CD4-positive, alpha-beta T cell (primary cell): Measurements from ENCODE around the gene GM2A. TPM values are rescaled to one million over a fixed set of nuclear protein-coding genes. Genes with fewer than 3 reads are reported as not detected.

ENCODE experiments used
- ATAC-seq: fragments of 200-7000 bp; cut with Tn5 transposase; one replicate; pipeline ENCODE4 v1.10.0; 2022; ENCODE audit warnings: mild to moderate bottlenecking; ENCODE audit not compliant: poor library complexity
- CTCF ChIA-PET: fragments of 350-600 bp; sonication (Branson Sonifier 250); formaldehyde crosslinking; loops from one replicate; lab custom pipeline; 2021; ENCODE audit warnings: antibody characterized with exemption, inconsistent platforms; lab: Charles Lee
- POLR2A ChIA-PET: fragments of 350-600 bp; sonication (Branson Sonifier 250); formaldehyde crosslinking; loops from one replicate; lab custom pipeline; 2021; ENCODE audit warnings: antibody characterized with exemption, inconsistent platforms; lab: Charles Lee
- DNase-seq, 14 experiments: peaks; one replicate each; pipeline ENCODE4 v3.0.0-alpha.2; 2013 to 2020; ENCODE audit warnings: mixed read lengths in 2 of 14
- H3K27ac ChIP-seq, 2 donors: one replicate each; pipeline versions ENCODE4 v1.5.1 to v1.7.0; 2013; ENCODE audit warnings: low read length in 2 of 2, low read depth in 1 of 2, mild to moderate bottlenecking in 1 of 2
- H3K27me3 ChIP-seq, 2 experiments: 1 replicate in 1 of 2; 2 replicates in 1 of 2; pipeline versions ENCODE4 v1.6.1 to v1.7.0; 2013; ENCODE audit warnings: low read length in 2 of 2, control low read depth in 1 of 2, mild to moderate bottlenecking in 1 of 2, moderate library complexity in 1 of 2; ENCODE audit not compliant: insufficient read depth in 2 of 2, control insufficient read depth in 1 of 2
- H3K36me3 ChIP-seq: one replicate; pipeline ENCODE4 v1.6.1; 2013; ENCODE audit warnings: low read length, control low read depth; ENCODE audit not compliant: insufficient read depth
- H3K4me1 ChIP-seq: one replicate; pipeline ENCODE4 v1.6.1; 2013; ENCODE audit warnings: low read length, control low read depth; ENCODE audit not compliant: insufficient read depth
- H3K4me3 ChIP-seq: one replicate; pipeline ENCODE4 v1.5.1; 2013; ENCODE audit warnings: mild to moderate bottlenecking, low read length, moderate library complexity
- H3K9me3 ChIP-seq, 2 experiments: 1 replicate in 1 of 2; 2 replicates in 1 of 2; pipeline versions ENCODE4 v1.6.1 to v1.7.0; 2013; ENCODE audit warnings: low read length in 2 of 2, mild to moderate bottlenecking in 2 of 2, control low read depth in 1 of 2, moderate library complexity in 1 of 2; ENCODE audit not compliant: control insufficient read depth in 1 of 2, insufficient read depth in 1 of 2
- H3K27ac Mint-ChIP-seq: one replicate; pipeline ENCODE4 v1.8.0; 2020; ENCODE audit warnings: mixed read lengths
- H3K27me3 Mint-ChIP-seq: one replicate; pipeline ENCODE4 v1.8.0; 2021; ENCODE audit warnings: mixed read lengths
- H3K36me3 Mint-ChIP-seq: one replicate; pipeline ENCODE4 v1.8.0; 2021; ENCODE audit warnings: low read depth, mixed read lengths
- H3K4me1 Mint-ChIP-seq: one replicate; pipeline ENCODE4 v1.8.0; 2021; ENCODE audit warnings: low read depth, mixed read lengths
- H3K4me3 Mint-ChIP-seq: one replicate; pipeline ENCODE4 v1.8.0; 2020; ENCODE audit warnings: mild to moderate bottlenecking, mixed read lengths
- H3K9me3 Mint-ChIP-seq: one replicate; pipeline ENCODE4 v1.8.0; 2020; ENCODE audit warnings: mixed read lengths
- intact Hi-C, 2 experiments: fragments of 100-400 bp; cut with DNase I in 1 of 2; cut with micrococcal nuclease in 1 of 2; formaldehyde crosslinking; loops; one replicate each; pipeline versions ENCODE4 v1.15.1 to v1.9.0; 2023 to 2025; cut with DNase I, micrococcal nuclease
- total RNA-seq, 174 experiments: library from RNA in 2 of 174; stranded (reverse) in 2 of 174; gene quantifications; one replicate each; pipeline ENCODE4 v1.2.3 and lab custom pipeline; 2021 to 2026
- TF ChIP-seq, protein P1 (sequence below): fragments of 200-600 bp; IDR thresholded peaks from one replicate; pipeline ENCODE4 v1.8.0; 2022; ENCODE audit warnings: antibody characterized with exemption, mild to moderate bottlenecking

The GM2A gene
- total RNA-seq, 2 experiments from 2014 or later, result 3.1 to 4.1 TPM

DNA sequence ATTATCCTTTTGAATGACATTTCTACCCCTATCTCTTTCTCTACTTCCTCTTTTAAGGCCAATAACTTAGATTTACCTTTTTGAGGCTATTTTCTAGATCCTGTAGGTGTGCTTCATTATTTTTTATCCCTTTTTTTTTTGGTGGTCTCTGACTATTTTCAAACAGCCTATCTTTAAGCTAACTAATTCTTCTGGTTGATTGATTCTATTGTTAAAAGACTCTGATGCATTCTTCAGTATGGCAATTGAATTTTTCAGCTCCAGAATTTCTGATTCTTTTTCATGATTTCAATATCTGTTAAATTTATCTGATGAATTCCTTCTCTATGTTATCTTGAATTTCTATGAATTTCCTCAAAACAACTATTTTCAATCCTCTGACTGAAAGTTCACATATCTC lies 57.9 kb downstream of the GM2A start:
- Mint-ChIP-seq H3K36me3 (no peaks in the 10 kb centered on the region), H3K27me3 (peaks cover 10% of the 10 kb centered on the region)
- intact Hi-C loops, result no loop called here

DNA sequence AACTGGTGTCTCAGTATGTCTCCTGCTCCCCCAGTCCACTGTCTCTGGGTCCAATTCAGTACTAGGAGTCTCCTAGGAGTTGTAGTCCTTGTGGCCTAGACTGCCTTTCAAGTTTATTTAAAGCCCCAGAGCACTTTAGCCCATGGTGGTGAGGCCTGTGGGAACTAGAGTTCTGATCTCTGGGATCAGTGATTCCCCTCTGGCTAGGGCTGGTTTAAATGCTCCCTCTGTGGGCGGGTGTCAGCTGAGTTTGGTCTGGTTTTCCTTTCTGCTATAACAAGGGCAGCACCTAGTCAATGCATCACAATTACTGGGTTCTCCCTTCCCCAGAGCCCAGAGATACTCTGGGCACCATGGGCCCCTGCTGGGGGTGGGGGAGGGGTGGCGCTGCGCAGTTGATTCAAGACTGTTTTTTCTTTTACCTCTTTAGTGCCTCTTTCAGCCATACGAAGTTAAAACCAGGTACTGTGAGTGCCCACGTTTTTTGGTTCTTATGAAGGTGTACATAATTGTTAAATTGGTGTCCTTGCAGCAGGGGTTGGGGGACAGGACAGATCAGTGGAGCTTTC lies 59.9 kb downstream of the GM2A start:
- no peaks in the 10 kb centered on the region for H3K4me1 ChIP-seq
- Mint-ChIP-seq H3K9me3 (peaks cover 7% of the 10 kb centered on the region), H3K4me3 (no peak overlapping the region), H3K4me1 (no peaks in the 10 kb centered on the region), H3K27me3 (peaks cover 13% of the 10 kb centered on the region), H3K27ac (no peak overlapping the region), H3K36me3 (no peaks in the 10 kb centered on the region)
- H3K36me3 ChIP-seq, result no peaks in the 10 kb centered on the region
- DNase-seq (no peak), ATAC-seq (no peak)
- TF ChIP-seq, protein P1, sequence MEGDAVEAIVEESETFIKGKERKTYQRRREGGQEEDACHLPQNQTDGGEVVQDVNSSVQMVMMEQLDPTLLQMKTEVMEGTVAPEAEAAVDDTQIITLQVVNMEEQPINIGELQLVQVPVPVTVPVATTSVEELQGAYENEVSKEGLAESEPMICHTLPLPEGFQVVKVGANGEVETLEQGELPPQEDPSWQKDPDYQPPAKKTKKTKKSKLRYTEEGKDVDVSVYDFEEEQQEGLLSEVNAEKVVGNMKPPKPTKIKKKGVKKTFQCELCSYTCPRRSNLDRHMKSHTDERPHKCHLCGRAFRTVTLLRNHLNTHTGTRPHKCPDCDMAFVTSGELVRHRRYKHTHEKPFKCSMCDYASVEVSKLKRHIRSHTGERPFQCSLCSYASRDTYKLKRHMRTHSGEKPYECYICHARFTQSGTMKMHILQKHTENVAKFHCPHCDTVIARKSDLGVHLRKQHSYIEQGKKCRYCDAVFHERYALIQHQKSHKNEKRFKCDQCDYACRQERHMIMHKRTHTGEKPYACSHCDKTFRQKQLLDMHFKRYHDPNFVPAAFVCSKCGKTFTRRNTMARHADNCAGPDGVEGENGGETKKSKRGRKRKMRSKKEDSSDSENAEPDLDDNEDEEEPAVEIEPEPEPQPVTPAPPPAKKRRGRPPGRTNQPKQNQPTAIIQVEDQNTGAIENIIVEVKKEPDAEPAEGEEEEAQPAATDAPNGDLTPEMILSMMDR, result no peak
- POLR2A ChIA-PET, result no interaction called here
- H3K9me3 ChIP-seq, result peaks cover 10 to 13% of the 10 kb centered on the region in 2 experiments
- intact Hi-C loops, result no loop called here
- H3K27ac ChIP-seq, result no peak overlapping the region
- no peak overlapping the region for H3K4me3 ChIP-seq
- no peaks in the 10 kb centered on the region for H3K27me3 ChIP-seq
- CTCF ChIA-PET, result no interaction called here

More for the DNA sequence above, 57.9 kb downstream of the GM2A start:
- ChIA-PET CTCF (no interaction called here), POLR2A (no interaction called here)
- H3K4me3 ChIP-seq, result no peak overlapping the region
- H3K4me1 ChIP-seq, result no peaks in the 10 kb centered on the region
- no peak overlapping the region for H3K27ac Mint-ChIP-seq
- ATAC-seq (no peak), DNase-seq (no peak)
- no peaks in the 10 kb centered on the region for H3K36me3 ChIP-seq
- no peak overlapping the region for H3K27ac ChIP-seq
- TF ChIP-seq, protein P1, result no peak
- peaks cover 10 to 13% of the 10 kb centered on the region in 2 experiments for H3K9me3 ChIP-seq
- H3K9me3 Mint-ChIP-seq, result peaks cover 7% of the 10 kb centered on the region
- H3K27me3 ChIP-seq, result no peaks in the 10 kb centered on the region
- no peak overlapping the region for H3K4me3 Mint-ChIP-seq
- H3K4me1 Mint-ChIP-seq, result no peaks in the 10 kb centered on the region

DNA sequence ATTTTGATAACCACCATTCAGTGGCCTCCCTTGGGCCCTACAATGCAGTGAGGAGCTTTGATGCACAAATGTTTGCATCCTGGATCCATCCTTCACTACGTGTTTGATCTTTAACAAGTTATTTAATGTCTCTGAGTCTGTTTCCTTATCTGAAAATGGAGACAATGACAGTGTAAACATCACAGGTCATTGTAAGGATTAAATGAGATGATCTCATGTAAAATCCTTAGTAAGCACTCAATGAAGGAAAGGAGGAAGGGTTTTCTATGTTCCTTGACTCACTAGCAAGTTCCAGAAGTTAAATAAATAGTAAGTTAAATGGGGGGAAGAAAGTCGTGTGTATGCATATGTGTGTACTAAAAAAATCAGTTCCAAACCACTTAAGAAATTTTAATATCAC lies 60.4 kb downstream of the GM2A start:
- H3K27me3 Mint-ChIP-seq, result peaks cover 13% of the 10 kb centered on the region
- no peaks in the 10 kb centered on the region for H3K36me3 Mint-ChIP-seq
- Histone ChIP-seq H3K36me3 (no peaks in the 10 kb centered on the region), H3K9me3 (peaks cover 10 to 13% of the 10 kb centered on the region in 2 experiments), H3K27ac (no peak overlapping the region), H3K4me3 (no peak overlapping the region), H3K4me1 (no peaks in the 10 kb centered on the region), H3K27me3 (no peaks in the 10 kb centered on the region)
- DNase-seq, result no peak
- ChIA-PET POLR2A (no interaction called here), CTCF (no interaction called here)
- ATAC-seq, result no peak
- H3K9me3 Mint-ChIP-seq, result peaks cover 7% of the 10 kb centered on the region
- intact Hi-C loops, result no loop called here
- H3K27ac Mint-ChIP-seq, result no peak overlapping the region
- no peak overlapping the region for H3K4me3 Mint-ChIP-seq
- no peaks in the 10 kb centered on the region for H3K4me1 Mint-ChIP-seq
- TF ChIP-seq, protein P1, result no peak
